Fibroblast of skin of left biceps (primary cell): ENCODE data around the gene SAXO1.
"Not testable (repeated sequence)": the region's sequence is repeated elsewhere in the genome, so short reads cannot be mapped to it uniquely, and the experiment has no call there.

Source experiments
- DNase-seq, 2 experiments: peaks; one replicate each; pipeline ENCODE4 v3.0.0-alpha.2; 2013; ENCODE audit warnings: low read depth in 2 of 2

SAXO1 gene

DNA sequence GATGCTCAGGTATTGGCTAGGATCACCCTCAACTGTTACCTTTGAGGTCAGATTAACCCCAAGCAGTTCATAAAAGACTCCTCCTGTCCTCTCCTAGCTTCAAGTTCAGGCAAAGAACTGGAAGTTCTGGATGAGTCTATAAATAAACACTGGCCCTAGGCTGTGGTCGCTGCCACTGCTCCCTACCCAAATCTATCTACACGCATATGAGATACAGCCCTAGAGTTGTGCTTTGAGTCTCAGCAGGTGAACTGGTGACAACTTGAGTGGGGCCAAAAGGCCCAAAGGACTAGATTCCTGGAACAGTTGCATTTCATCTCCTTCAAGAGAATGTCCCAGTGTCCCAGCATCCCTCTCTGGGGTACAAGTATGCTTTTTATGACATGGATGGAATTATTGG, 62.6 kb downstream of the SAXO1 start:
- DNase-seq, result no peak

DNA sequence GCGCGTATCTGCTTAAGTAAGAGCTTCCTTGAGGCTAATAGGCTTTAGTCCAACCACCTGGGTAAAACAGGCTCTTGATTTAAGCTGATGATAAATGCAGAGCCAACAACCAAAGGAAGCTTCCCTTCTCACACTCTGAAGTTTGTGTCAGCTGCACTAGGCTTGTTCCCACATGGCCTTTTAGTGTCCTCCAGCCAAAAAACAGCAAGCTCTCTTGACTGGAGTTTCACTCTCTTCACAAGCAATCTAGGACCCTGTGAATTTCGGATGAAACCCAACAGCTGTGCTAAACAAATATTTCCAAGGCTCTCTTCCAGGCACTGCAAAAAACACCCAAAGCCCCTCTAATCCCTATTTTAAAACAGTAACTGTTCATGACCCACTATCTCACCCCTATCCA, 63.9 kb downstream of the SAXO1 start:
- DNase-seq, result no peak

DNA sequence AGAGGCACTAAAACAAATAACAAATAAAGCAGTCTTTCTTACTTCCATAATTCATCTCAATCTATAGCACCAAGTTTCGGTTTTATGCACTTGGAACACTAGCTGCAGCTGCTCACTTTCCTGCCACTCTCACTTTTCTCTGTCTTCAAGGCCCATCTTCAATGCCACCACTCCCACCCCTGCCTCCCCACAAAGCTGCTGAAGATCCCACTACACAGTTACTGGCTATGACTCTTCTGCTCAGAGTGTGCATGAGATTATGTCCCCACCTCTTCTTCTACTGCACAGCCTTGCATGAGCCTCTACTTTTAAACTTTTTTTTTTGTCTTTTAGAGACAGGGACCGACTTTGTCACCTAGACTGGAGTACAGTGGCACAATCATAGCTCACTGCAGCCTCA, 77.4 kb downstream of the SAXO1 start:
- DNase-seq, result no peak

DNA sequence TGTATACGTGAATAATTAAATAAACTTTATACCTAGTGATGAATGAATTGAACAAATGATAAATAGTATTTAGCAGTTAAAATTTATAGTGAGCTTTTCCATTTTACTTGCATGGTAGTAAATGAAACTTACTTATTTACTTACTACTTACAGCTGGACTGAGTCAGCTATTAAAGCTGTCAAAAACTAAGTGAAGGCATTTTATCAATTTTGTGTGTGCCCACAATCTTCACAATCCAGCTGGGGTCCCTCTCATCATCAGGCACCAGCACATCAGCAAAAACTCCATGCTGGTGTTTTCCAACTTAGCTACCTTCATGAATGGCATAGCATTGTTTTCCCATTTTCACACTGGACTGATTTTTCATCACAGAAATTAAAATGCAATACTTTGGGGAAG, 81.1 kb downstream of the SAXO1 start:
- DNase-seq, result no peak

DNA sequence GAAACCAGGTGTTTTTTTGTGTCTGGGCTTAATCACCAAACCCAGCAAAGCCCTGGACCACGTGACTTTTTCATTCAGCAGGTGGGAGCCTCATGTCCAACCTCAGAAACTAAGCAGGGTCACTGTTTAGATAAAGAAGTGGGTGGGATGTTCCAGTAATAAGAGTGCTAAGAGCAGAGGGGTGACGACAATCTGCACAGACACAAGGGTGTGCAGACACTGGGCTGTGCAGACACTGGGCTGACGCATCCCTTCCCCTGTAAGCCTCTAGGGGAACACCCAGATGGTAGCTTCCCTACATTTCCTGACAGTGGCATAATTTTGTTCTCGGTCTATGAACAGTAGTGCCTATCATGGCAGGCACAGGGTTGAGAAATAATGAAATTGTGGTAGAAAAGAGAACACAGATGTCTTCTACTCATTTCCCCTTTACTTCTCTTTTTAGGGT, 85.1 kb downstream of the SAXO1 start:
- DNase-seq, result no peak

DNA sequence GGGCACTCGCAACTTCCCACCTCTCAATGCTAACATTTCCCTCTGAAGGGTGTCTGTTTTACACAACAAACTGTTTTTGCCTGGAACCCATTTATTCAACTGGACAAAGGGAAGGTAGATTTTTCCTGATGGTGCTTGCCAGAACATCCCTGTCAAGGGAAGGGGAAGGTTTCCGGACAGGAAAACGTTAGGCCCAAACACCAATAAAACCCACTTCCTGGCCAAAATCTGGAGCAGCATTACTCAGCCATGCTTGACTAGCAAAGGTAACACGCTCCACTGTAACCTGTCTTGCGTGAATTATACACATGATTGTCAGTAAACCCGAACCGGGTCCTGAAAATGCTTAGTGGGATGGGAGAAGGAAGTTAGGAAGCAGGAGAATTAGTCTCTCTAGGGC, 90.2 kb downstream of the SAXO1 start:
- no peak for DNase-seq

DNA sequence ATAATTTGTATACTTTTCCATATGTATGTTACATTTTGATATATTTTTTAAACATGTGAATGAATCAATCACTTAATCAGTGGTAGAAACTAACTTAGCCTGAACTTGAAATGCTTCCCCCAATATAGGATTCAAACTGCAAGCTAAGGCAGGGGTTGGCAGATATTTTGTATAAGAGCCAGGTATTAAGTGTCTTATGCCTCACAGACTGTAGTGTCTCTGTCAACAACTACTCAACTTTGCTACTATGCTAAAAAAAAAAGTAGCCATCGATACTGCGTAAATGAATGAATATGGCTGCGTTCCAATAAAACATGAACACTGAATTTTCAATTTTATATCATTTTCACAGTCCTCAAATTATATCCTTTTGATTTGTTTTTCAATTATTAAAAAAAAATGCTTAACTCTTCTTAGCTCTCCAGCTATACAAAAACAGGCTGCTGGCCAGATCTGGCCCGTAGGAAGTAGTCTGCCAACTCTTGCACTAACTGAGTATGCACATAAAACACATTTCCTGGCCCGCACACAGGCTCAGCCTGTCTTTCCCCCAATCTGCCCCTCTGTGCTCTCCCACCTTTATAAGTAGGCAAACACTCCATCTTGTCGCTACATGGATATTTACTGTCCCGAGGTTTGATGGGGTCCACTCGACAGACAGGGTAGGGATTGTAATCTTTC, 91.8 kb downstream of the SAXO1 start:
- DNase-seq, result no peak

DNA sequence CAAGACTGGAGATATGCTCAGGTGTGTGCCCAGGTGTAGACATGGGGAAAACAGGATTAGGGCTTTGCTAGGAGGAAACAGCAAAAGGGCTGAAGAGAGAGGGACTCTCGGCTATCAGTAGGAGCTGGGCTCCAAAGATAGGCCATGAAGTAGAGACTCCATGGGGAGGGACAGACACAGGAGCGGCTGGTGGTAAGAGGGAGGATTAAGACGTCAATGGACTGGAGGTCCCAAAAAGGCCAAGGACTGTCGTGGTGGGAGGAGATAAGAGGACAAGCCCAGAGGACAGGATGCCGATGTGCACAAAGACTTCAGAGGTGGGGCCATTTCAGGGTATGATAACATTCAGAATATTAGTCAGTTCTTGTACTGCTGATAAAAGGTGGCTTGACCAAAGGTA, 93.1 kb downstream of the SAXO1 start:
- no peak for DNase-seq

DNA sequence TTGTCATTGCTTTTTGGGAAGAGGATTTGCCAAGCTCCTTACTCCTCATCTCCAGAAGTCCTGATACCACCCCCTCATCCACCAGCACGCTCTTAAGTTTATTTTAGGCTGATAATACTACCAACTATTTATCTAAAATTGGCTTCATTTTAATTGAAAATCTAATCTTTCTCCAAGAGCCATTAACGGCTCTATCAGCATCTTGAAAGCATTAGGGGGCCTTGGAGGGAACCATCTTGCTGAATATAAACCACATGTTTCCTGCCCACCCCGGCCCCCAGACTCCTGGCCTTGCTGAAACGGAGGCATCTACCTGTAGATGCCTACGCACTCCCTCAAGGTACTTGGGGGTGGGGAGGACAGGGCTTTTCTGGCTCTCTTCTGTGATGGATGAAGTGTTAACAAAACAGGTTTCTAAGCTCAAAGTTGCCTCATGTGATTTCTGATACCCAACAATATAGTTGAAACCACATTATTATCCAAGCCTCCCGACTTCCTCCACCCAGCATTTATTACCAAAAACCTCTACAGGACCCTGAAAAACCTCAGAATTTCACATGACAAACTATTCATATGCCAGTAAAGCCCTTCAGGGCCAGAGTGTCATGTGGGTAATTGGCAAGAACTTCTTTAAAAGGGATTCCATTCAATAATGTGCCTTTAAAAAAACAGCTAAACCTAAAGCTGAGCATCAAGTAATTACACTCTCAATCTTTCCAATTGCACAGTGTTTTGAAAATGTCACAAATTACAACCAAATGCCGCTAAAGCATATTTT, 96.7 kb downstream of the SAXO1 start:
- no peak for DNase-seq

DNA sequence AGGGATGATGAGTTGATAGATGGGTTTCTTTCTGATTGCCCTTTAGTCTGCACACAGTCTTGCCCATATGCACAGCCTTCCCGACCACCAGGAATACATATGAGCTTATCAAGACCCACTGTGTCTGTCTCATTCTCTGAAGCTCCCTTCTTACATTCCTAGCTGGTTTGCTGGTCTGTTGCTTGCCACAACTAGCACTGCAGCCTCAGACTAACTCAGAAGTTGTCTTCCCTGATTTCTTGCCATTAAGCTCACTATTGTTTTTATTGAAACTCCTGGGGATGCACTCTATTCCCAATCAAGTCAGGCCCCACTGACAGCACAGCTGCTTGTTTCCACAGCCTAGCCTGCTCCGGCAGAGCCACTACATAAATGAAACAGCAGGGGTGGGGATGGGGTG, 97.5 kb downstream of the SAXO1 start:
- DNase-seq, result no peak

DNA sequence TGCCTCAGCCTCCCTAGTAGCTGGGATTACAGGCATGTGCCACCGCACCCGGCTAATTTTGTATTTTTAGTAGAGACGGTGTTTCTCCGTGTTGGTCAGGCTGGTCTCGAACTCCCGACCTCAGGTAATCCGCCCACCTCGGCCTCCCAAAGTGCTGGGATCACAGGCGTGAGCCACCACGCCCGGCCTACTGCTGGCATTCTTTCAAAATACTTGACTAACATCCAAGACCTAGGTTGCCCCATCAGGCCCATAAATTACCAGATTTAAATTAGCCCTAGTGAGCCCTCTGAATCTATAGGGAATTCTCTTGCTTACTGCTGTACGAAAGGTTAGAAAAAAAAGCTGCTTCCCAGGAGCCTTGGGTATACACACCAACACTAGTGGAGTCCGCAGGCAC, 102.4 kb downstream of the SAXO1 start:
- DNase-seq, result not testable (repeated sequence)

DNA sequence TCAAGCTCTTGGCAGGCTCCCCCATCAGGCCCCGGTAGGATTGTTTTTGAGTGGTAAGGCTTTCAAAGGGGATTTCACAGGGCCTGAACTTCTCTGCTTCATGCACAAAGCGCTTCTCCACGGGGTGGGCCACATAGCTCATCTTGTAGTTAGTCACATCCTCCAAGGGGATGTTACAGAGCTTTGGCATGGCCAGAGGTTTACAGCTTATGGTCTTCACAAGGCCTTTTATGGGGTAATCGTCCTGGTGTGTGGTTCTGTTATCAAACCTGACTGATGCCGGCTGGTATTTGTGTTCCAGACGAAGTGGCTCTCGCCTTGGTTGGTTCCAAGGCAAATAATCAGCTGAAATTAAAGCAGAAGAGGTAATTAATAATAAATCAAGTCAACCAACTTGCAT, 104.3 kb downstream of the SAXO1 start:
- no peak for DNase-seq

DNA sequence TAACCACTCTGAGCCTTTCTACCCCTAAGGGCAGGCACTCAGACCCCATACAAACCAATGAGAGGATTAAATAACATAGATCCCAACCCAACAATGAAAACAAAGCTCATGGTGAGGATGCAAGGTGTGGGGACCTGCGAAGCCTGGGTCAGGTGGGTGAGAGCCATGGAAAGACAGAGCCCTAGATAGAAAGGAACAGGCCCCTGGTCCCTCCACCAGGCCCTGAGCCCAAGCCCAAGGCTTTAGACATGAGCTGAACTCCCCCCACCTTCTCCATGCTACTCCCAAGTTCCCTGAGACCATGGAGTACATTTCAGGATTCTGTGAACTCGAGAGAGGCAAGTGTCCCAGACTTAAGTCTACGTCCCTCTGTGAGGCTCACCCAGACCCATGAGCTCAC, 106.5 kb downstream of the SAXO1 start:
- DNase-seq, result no peak

DNA sequence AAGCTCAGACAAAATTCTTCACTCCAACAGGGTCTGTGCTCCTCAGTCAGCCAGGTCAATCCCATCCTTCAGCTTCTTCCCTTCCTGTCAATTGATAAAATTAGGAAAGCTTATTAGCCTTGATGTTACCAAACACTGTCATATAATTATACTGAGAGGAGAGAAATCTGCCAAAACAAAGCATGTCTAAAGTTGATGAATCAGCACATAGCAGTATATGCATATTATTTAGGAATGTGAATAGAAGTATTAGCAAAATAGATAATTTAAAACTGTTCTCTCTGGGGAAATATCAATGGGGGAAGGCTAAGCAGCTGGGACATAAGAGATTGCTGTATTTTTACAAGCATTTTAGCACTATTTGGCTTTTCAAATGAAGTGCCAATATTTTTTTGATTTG, 107.1 kb downstream of the SAXO1 start:
- no peak for DNase-seq

DNA sequence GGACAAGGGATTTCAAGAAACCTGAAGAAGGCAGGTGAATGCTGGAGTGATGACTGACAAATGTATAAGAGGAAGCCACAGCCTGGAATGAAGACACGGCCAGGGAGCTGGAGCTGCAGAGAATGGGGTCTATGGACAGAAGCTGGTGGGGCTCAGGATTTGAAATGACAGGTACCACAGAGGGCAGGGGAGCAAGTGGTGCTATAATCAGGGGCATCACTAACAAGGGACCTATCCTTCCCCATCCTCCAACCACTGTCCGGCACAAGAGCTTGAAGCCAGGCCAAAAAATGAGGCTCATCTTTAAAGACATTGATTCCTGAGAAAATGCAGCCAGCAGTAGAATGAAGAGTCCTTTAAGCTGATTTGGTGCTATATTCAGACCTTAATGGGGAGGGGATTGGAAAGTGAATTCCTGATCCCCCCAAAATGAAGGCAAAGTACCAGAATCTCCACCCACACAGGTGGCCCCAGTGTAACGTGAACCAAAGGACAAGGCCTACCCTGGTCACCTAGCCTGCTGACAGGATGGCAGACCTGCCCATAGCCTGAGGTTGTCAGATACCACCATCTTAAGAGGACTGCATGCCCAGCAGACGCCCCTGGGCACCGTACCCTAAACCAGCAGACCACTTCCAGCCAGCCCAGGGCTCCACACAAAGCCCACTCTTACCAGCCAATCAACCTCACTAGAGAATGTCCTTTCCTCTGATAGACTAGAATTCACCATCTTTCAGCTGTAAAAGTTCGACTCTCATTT, 109.2 kb downstream of the SAXO1 start:
- DNase-seq, result no peak

DNA sequence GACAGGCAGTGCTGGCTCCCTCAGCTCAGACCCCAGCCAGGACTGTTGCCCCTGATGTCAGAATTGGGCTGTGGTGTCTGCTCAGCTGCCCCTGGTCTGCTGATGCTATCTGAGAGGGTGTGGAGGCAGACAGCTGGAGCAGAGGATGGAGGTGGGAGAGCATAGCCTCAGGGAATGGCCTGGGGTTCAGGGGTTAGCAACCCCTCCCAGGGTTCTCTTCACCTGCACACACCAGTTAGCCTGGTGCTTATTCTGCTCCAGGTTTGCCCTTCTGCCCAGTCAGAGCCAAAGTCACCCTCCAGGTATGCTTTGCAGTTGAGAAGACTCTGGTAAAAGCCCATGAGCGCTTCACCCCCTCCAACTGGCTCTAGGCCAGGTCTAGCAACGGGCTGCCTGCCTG, 109.8 kb downstream of the SAXO1 start:
- no peak for DNase-seq

DNA sequence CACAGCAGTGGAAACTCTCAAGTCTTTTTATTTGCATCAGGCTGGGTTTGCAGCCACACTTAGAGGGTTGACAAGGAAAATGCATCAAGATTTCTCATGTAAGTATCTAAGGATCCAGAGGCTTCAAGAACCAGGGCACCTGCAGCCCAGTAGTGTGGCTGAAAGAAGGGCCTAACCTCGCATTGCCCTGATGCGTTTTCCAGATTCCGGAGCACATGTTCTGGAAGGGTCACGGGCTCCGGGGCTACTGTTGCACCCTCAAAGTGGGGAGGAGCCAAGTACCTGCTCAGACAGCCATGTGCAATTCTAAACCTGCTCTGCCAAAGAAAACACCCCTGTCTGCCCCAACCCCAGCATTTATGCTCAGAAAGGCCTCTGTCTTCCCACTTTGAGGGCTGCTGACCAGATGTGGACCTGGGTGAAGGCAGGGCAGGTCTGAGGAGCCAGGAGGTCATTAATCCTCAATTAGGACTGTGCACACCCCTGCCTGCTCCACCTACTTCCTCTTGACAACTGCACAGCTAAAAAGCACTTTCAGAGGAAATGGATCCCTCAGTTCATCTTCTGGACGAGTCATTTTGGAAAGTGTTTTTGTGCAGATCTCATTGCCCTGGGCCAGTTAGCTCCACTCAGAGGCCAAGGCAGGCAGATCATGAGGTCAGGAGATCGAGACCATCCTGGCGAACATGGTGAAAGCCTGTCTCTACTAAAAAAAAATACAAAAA, 110.7 kb downstream of the SAXO1 start:
- no peak for DNase-seq

DNA sequence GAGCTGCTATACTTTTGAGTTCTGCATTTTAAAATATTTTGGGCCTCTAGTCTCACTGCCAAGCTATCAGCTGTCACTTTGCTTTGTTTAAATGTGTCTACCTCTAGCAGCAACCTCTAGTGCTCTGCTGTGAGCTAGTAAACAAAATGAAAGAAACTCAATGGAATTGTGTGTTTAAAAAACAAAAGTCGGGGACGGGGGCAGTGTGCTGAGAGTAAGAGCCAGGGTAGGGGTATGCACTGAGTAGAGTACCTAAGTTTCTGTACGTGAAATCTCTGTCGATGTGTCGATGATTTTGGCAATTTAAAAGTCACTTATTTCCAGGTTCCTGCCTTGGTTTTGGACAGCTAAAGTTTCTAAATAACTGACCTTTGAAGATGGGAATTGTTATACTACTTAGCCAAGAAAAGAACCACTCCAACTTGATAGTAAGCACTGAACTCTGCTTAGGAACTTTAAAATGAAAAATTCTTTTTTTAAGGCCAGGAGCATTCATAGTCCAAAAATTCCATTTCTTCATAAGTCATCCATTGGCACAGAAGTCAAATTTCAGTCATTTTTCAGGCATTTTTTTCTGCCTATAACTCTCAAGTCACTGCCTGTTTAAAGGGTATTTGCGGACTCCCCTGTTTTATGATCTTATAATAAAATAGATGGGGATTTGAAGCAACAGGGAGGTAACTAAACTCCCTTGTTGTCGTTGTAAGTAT, 111.5 kb downstream of the SAXO1 start:
- no peak for DNase-seq

DNA sequence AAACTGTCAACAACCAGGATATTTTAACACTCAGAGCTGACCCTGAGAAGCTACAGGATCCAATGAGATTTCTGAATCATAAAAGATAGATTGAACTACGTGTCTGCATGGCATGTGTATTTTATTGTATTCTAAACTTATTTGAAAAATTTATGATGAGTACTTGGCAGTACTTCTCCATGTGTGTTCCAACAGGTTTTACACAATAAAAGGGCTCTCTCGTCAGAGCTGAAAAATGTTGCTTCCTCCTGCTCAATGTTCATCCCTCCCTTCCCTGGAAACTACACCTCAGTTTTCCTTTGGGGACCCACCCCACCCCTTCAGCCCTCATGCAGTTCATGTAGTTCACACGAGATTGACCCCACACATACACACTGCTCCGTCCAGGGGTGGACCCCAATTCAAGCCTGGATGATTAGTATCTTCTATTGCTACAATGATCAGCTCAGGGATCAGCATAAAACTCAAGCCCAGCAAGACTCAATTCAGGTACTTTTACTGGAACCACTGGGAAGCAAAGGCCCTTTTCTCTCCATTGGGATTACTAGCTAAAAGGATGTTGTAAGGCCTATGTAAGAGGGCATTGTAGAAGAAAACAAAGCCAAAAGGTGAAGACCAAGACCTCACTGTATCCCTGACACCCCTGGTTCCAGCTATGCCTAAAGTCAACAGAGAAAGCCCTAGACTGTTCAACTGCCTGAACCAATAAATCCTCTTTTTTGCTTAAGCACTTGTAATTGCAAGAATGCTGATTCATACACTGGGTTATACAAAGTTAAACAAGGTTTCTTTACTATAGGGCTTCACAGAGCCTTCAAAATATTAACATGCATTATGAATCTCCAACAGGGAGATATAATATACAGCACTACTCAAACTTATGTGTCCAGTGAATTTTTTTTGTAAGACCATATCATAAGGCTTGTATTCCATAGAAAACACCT, 112.6 kb downstream of the SAXO1 start:
- DNase-seq, result peak; percentile 20 to 35

DNA sequence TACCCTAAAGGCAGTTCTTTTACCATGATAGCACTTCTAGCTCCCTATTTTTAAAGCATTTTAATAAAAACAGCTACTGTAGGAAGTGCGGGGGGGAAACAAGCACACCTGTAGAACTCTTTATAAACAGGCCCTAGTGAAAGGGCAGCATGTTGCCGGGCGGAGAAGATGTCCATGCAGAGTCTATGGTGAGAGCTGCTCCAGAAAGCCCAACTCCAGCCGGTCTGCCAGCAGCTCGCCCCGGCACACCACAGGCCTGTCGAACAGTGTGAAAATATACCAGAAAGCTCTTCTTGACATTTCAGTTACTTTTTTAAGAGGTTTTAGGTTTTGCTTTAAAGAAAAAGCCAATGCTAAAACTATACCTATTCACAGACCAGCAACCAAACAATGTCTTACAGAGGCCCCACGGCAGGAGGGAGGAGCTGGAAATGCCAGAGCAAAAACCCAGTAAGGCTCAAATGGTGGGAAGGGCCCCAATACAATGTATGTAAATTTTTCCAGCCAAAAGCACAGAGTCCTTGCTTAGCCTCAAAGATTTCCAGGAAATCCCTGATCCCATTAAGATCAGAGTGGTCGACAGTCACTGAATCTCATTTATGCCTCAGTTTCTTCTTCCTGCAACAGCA, 121.2 kb downstream of the SAXO1 start:
- DNase-seq, result no peak
